H7 (cell line): ENCODE results near the gene HHLA2. TPM values are rescaled to one million over a fixed set of nuclear protein-coding genes. Genes with fewer than 3 reads are reported as not detected.

ENCODE experiments used
- total RNA-seq: library from RNA; depleted of rRNA; stranded (reverse); fragments of >200 nt; shearing (Covaris generic); gene quantifications from 2 replicates; pipeline ENCODE4 v1.2.3, GENCODE V29; 2014; rRNA removed

The HHLA2 gene
- total RNA-seq, 1 experiment from 2014 or later, result not detected

Other genes with a start within 250 kb of the HHLA2 start
- 8.3 and 14.4 TPM in 2 replicates for gene CD47, start 205.5 kb upstream of the HHLA2 start, total RNA-seq
- gene IFT57, start 74.1 kb upstream of the HHLA2 start, total RNA-seq, result 28.7 and 29.6 TPM in 2 replicates
- gene MYH15, start 214.0 kb downstream of the HHLA2 start, total RNA-seq, result 0.07 and 0.15 TPM in 2 replicates